GM19324 (cell line): Measurements from ENCODE around the gene IFNAR2.

Experiments
- ATAC-seq: cut with Tn5 transposase; IDR thresholded peaks from one replicate; pipeline ENCODE4 v1.9.1; 2021; ENCODE audit warnings: mild to moderate bottlenecking, moderate library complexity; ENCODE audit not compliant: unreplicated experiment, low FRiP score

IFNAR2 gene

DNA sequence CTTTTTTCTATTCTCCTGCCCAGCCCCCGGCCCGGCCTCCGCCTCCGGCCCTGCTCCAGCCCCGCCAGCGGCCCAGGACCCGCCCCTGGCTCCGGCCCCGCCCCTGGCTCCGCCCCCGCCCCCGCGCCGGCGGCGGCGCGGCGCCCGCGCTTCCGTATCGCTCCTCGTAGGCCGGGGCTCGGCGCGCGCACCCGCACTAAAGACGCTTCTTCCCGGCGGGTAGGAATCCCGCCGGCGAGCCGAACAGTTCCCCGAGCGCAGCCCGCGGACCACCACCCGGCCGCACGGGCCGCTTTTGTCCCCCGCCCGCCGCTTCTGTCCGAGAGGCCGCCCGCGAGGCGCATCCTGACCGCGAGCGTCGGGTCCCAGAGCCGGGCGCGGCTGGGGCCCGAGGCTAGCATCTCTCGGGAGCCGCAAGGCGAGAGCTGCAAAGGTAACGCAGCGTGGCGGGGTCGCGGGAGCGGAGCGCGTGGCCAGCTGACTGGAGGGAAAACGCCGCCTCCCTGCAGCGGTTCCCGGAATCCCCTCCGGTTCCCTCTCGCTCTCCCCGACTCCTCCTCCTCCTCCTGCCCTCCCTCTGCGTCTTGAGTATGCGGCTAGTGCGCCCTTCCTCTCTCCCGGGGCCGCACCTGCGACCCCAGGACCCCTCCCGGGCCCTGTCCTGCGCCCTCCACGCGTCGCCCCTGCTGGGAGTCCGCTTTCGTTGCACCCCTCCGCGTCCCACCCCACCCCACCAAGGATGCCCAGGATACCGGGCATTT, at the start of gene IFNAR2:
Gene IFNAR2, plus strand, starts transcription at position 155 of the 761 bp plus-strand sequence. CDS start 11,985 bp downstream, outside the sequence.
- ATAC-seq, result peak; percentile 73

DNA sequence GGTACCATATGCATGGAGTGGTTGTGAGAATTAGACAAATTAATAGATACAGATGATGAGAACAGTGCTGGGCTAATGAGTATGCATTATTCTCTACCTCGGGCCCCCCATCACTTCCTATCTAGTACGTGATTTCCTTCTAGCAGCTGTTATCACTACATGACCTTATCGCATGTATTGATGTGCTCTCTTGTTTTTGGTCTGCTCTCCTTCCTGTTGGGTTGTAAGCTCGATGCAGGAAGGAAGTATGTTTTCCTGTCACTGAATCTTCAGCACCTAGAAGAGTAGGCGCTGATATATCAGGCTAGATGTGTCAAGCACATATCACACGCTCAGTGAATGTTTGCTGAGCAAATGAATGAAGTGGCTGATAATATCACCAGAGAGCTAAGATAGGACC, 43.9 kb upstream of the IFNAR2 start:
- ATAC-seq, result no peak

DNA sequence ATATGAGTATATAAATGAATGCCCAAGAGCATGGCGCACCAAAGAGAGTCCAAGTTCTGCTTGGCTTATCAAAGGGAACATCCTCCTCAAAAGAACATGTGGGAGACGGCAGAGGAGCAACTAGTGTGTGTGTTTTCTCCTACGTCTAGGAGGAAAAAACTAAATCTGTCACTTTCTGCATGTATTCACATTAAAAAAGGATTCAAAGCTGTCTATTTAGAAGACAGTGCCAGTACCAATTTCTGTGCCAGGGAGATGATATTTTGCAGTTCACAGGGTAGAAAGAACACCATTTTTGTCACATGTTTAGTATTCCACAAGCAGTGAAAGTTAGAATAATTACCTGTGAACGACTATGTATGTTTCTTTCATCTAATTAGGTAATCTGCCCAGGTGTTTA, 42.5 kb upstream of the IFNAR2 start:
- ATAC-seq, result no peak

DNA sequence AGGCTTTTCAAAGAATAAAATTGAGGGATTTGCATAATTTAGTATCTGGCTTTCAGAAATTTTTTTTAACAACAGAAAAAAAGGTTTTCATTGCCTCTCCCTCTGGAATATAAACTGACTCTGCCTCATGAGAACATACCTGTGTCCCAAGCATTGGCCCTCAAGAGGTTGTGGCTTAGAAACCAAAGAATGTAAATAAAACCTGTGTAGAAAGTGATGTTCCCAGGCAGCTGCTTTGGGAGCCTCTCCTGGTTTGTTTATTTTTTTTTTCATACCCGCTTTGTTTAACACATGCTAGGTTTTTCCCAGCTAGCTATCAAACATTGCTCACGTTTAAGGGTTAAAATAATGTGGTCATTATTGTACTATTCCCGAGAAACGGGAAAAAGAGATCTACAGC, 40.5 kb upstream of the IFNAR2 start:
- ATAC-seq, result no peak

DNA sequence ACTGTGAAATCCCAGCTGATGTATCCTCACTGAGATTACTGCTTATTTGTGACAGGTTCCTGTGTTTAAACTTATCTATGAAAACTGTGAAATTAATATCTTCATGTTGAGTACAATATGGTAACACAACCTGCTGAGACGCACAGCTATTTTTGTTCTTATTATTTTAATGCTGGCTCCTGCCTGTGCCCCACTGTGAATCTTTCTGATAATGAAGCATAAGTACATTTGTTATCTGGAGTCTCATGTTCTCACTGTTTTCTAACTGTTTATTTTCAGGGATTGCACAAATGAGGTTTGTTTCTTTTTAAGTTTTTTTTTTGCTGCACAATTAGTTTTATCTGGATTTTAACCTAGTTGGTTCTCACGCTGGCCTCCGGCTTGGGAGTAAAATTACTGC, 39.9 kb upstream of the IFNAR2 start:
- ATAC-seq, result no peak

DNA sequence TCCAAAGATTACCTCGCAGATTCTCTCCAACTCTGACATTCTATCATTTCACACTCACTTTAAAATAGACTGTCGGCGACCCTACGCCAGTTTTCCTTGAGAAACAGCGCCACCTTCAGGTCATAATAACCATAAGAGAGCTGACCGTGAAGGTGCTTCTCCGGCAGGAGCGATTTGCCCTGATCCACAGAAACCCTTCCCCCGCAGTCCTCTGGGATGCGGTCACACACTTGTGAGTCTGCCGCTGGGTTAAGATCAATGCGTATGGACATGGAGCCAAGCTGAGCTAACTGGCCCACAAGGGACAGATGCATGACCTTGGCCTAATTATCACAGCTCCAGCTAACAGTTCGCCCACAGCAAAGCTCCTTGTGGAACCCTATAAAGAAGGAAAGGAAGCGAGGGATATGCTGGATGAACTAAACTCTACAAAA, 32.8 kb upstream of the IFNAR2 start:
- ATAC-seq, result no peak

DNA sequence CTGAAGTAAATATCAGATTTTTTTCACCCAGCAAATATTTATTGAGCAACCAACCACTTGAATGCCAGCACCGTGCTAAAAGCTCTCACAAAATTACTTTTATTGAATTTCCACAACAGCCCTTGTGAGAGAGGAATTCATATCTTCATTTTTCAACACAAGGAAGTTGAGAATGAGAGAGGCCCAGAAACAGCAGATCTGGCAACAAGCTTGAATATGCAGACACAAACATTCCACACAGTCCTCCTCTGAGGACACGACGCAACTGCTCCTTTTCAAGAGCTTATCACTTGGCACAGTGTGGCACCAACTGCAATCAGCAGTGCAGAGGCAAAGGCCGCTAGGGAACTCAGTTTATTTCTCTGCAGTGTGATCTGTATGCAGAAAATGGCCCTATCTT, 32.2 kb upstream of the IFNAR2 start:
- no peak for ATAC-seq

DNA sequence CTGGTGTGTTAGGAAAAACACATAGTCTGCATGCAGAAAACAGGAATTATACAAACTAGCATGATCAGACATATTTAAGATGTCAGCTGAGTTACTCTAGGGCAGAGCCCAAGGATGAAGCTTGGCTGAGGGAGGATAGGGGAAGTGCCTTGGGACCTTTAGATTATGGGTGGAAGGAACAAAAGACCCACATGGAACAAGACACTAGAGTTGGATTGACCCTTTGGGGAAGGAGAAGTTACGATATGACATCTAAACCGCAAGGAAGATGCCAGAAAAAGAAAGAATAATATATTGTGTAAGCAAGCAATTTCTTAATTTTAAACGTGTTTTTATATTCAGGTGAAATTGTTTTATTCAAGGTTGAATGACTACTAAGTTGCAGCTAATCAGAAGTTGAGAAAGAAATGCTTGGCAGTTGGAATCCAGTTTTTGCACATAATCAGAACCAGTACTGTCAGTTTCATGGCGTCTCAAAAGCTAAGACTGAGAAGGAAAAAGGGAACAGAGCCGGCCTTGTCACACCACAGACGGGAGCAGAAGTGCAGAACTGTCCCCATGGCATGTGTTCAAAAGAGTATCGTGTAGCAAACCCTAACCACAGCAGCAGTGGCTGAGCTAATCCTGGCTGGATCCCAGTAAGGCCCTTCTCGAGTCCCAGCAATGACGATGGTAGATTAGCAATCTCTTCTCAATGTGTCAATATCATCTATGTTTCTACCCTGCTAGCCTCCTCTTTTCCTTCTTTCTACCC, 31.2 kb upstream of the IFNAR2 start:
- ATAC-seq, result no peak

DNA sequence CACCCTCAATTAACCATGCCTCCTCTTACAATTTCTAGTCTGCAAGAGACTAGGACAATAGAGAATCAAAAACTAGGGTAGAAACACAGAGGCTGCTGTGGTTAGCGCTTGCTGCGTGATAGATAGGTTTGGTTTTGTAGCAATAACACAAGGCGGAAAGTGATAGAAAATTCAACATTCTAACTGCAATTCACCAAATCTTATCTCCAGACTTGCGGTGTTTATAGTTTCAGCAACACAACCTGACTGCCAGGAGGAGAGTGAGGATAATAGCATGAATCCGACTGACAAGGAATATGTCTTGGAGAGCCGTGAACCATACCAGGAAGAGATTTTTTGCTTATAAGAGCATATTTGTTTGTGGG, 30.7 kb upstream of the IFNAR2 start:
- no peak for ATAC-seq

DNA sequence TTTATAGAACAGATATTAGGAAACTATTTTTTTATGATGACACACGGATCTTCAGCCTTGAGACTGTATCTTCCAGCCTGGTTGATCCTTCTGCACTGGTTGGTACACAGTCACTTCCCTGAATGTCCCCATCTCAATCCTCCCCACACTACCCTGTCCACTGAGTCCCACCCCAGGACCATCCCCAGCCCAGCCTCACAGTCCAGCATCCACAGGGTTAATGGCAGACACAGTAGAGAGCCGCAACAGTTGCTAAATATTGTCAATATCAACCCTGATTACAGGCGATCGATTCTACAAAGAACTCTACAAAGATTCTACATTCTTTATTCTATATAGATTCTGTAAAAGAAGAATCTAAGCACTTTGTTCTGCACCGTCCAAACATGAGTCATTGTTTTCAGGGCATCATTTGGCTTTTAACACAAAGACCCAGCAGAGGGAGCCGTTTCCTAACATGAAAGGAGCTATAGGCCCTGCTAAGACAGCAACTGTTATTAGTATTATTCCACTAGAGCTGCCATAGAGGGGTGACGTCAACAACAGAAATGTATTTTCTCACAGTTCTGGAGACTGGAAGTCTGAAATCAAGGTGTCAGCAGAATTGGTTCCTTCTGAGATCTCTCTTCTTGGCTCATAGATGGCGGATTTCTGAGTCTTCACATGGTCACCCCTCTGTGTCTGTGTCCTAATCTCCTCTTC, 30.1 kb upstream of the IFNAR2 start:
- ATAC-seq, result peak; percentile 58

DNA sequence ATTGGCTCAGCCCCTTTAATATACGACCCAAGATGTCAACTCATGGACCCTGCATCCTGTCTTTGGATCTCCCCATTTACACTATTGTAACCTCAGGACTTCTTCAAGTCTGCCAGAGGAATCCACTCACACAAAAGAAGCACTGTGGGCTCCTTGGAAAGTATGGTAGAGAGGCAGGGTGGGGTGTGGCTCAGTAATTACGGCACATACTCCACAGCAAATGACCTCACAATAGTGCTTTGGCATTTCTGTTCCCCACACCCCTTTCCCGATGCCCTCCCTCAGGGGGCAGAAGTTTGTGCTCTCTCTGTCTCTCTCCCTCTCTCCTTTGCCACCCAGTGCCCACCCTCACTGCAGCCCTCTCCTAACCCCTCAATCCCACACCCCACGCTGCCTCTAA, 27.8 kb upstream of the IFNAR2 start:
- ATAC-seq, result no peak

DNA sequence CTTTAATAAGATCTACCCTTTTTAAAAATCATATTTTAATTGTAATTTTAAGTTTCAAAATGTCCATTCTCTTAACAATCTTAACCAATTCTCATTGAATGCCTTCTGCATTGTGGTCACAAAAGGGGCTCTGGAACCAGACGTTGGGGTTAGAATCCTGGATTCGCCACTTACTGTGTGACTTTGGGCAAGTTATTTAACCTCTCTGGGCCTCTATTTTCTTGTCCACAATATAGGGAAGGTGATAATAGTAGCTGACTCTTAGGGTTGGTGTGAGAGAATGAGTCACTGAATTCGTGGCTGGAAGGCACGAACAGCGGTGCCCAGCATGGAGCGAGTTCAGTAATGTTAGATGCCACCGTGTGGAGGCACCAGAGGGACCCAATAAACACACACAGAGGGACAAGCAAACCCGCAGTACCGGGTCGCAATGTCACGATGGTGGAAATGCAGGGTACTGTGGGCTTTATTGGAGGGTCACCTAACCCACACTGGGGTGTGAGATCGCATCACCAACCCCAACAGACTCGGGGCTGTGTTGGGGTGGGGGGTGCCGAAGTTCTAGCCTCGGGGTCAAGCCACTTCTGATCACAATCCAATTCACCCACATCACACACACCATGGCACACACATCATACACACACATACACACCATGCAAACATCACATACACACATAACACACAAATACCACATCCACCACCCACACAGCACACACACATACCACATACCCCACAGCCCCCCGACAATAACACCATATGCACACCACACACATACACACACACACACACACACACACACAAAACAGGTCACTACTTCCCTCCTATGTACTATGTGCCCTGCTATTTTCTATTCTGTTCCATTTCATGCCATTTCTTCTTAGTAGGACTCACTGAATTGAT, 27.0 kb upstream of the IFNAR2 start:
- no peak for ATAC-seq

DNA sequence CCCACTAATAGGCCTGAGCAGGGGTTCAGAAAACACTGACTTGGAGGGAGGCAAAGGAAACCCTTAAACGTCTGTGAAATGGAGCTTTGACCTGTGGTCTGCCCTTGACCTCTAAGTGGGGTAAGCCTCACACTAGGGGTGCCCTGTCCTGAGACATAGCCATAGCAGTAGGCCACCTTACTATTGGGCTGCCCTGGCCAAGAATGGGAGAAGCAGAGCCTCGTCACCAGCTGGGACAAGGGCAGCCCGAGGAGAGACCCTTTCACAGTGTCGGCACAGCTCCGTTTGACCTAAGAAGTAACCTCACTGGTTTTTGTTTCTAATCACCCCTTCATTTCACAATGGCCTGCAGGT, 26.4 kb upstream of the IFNAR2 start:
- ATAC-seq, result no peak

DNA sequence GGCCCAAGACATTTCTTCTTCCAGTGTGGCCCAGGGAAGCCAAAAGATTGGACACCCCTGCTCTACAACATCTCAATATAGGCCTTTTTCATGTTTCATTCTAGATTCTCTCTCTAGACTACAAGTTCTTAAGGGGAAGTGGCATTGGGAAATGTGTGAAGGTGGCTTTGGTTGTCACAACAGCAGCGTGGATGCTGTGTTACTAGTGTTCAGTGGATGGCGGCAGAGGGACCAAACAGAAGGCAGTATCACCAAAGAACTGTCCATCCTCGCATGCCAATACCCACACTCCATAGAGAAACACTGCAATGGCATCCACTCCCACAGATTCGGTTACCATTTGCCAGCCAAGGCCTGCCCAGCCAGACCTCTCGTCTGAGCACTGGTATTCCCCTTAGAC, 24.3 kb upstream of the IFNAR2 start:
- ATAC-seq, result no peak

DNA sequence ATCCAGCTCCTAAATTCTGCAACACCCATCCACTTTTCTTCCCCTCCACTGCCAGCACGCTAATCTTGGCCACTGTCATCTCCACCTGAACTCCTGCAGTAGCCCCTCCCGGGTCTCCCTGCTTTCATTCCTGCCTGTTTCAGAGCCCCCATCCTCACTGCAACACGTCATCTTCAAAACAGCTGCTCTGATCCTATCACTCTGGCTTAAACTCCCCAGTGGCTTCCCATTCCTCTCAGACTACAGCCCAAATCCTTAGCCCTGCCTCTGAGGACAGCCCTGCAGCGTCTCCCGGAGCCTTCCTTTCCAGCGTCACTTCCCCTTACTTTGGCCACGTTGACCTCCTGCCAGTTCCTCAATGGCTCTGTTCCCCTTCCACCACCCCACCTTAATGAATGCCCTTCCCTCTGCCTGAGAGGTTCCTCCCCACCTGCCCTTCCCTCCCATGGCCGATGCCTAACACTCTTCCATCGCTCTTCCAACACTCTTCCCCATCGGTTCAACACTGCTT, 22.9 kb upstream of the IFNAR2 start:
- ATAC-seq, result no peak

DNA sequence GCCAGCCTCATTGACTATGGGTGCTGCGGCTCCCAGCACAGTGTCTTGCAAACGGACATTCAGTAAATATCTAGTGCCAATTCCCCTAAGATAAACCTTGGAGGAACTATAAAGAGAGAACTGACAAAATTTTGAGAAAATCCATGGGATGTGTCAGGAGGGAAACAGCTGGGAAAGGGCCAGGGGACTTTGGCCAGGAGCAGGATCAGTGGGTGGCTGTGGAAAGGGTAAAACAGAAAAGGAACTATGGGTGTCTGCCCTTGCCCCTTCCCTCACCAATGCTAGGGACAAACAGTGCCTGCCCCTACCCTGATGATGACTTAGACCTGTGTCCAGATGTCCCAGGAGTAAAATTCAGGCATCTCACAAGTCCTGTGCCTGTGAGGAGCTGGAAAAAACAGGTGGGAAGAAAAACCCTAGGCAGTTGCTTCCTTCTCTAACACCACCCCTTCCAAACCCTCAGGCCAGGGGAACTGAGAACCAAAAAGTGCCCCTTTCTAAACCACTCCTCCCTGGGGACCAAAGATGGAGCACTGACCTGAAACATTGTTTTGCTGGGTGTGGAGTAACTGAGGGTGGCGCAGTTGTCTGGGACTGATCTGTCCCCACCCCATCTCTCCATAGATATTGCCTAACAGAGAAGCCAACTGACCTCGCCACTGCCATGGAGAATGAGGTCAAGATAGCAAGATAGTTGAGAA, 22.1 kb upstream of the IFNAR2 start:
- ATAC-seq, result no peak

DNA sequence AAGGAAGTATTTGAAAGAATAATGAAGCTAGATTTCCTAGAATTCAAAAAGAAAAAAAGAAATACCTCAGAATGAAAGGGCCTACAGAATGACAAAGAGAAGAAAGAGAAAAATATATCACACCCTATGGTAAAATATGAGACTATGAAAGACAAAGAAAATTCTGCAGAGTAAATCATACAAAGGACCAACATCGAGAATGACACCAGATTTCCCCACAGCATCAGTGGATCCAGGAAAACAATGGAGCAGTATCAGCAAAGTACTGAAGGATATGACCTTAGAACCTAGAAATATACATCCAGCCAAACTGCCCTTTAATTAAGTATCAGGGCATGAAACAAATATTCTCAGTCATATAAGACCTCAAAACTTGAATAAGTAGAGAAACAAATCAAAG, 21.2 kb upstream of the IFNAR2 start:
- ATAC-seq, result no peak

DNA sequence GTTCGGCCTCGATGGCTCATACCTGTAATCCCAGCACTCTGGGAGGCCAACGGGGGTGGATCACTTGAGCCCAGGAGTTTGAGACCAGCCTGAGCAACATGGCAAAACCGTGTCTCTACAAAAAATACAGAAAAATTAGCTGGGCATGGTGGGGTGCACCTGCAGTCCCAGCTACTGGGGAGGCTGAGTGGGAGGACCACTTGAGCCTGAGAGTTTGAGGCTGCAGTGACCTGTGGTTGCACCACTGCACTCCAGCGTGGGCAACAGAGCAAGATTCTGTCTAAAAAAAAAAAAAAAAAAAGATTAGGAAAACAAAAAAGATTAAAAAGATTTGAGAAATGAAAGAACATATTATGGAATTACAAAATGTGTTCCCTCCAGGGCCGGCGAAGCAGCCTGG, 18.4 kb upstream of the IFNAR2 start:
- no peak for ATAC-seq

DNA sequence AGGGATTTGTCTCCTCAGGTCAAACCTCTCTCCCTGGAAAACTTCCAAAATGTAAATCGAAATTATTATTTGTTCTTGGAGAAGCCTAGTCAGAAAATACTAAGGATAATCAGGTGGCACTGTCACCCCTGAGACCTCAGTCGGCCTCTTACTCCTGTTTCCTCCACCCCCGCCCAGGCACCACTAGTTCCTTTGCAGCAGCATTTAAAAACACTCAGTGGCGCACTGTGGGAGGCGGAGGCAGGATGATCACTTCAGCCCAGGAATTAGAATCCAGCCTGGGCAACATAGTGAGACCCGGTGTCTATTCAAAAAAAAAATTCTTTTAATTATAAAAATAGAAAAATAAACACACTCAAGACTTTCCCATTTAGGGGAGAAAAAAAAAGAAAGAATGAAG, 18.0 kb upstream of the IFNAR2 start:
- no peak for ATAC-seq
